NCI-H526 (cell line): Measurements from ENCODE around the gene PLXNA2.

Experiments
- DNase-seq, 2 experiments: peaks; one replicate each; lab custom pipeline; 2025; lab: John Stamatoyannopoulos, UW

Gene PLXNA2

GRCh38 chr1:208043691-208044181 lies 200.4 kb downstream of the PLXNA2 start:
- DNase-seq = no peak

- DNase-seq = no peak
These were observed 201.3 kb downstream of the PLXNA2 start for GRCh38 chr1:208042868-208043267.

GRCh38 chr1:208042041-208042615 lies 202.1 kb downstream of the PLXNA2 start:
- no peak for DNase-seq

GRCh38 chr1:208041505-208041904 lies 202.7 kb downstream of the PLXNA2 start:
- DNase-seq = no peak

GRCh38 chr1:208040821-208041297 lies 203.3 kb downstream of the PLXNA2 start:
- DNase-seq = no peak

GRCh38 chr1:208039536-208040332 lies 204.4 kb downstream of the PLXNA2 start:
- DNase-seq = no peak

- DNase-seq = no peak
These were observed 205.9 kb downstream of the PLXNA2 start for GRCh38 chr1:208038303-208038702.

GRCh38 chr1:208036918-208037766 lies 207.0 kb downstream of the PLXNA2 start:
- no peak for DNase-seq

- DNase-seq = no peak
These were observed 207.9 kb downstream of the PLXNA2 start for GRCh38 chr1:208036106-208036808.

- DNase-seq = no peak
These were observed 210.0 kb downstream of the PLXNA2 start for GRCh38 chr1:208034135-208034534.

- no peak for DNase-seq
These were observed 210.9 kb downstream of the PLXNA2 start for GRCh38 chr1:208033236-208033635.

GRCh38 chr1:208031932-208032320 lies 212.3 kb downstream of the PLXNA2 start:
- DNase-seq = no peak

- DNase-seq = no peak
These were observed 212.8 kb downstream of the PLXNA2 start for GRCh38 chr1:208031316-208031931.

- DNase-seq = no peak
These were observed 213.7 kb downstream of the PLXNA2 start for GRCh38 chr1:208030288-208031091.

- DNase-seq = no peak
These were observed 214.6 kb downstream of the PLXNA2 start for GRCh38 chr1:208029381-208030287.

GRCh38 chr1:208028526-208028925 lies 215.7 kb downstream of the PLXNA2 start:
- DNase-seq = no peak

- DNase-seq = no peak
These were observed 216.3 kb downstream of the PLXNA2 start for GRCh38 chr1:208027861-208028260.

- DNase-seq = no peak
These were observed 217.2 kb downstream of the PLXNA2 start for GRCh38 chr1:208026880-208027438.

- no peak for DNase-seq
These were observed 219.2 kb downstream of the PLXNA2 start for GRCh38 chr1:208025031-208025430.
